ENCODE data around the gene PLPPR1.

The PLPPR1 gene

GRCh38 chr9:101047848-101048397 is 19.4 kb downstream of the PLPPR1 start:
- no peak for DNase-seq (ENCODE audit: extremely low read depth, low read depth)
- H3K4me3 ChIP-seq (replicated peaks; ENCODE audit: low read depth, low read length) = no peak overlapping the region
- TF ChIP-seq, protein P1, sequence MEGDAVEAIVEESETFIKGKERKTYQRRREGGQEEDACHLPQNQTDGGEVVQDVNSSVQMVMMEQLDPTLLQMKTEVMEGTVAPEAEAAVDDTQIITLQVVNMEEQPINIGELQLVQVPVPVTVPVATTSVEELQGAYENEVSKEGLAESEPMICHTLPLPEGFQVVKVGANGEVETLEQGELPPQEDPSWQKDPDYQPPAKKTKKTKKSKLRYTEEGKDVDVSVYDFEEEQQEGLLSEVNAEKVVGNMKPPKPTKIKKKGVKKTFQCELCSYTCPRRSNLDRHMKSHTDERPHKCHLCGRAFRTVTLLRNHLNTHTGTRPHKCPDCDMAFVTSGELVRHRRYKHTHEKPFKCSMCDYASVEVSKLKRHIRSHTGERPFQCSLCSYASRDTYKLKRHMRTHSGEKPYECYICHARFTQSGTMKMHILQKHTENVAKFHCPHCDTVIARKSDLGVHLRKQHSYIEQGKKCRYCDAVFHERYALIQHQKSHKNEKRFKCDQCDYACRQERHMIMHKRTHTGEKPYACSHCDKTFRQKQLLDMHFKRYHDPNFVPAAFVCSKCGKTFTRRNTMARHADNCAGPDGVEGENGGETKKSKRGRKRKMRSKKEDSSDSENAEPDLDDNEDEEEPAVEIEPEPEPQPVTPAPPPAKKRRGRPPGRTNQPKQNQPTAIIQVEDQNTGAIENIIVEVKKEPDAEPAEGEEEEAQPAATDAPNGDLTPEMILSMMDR (IDR thresholded peaks at IDR 0.05; ENCODE audit: low read depth, low read length, missing control alignments) = no peak

- DNase-seq (ENCODE audit: extremely low read depth, low read depth) = no peak
- no peak overlapping the region for H3K4me3 ChIP-seq (replicated peaks; ENCODE audit: low read depth, low read length)
- TF ChIP-seq, protein P1 (IDR thresholded peaks at IDR 0.05; ENCODE audit: low read depth, low read length, missing control alignments) = no peak
Observed at GRCh38 chr9:101050650-101051049, 22.1 kb downstream of the PLPPR1 start.

- TF ChIP-seq, protein P1 (IDR thresholded peaks at IDR 0.05; ENCODE audit: low read depth, low read length, missing control alignments) = no peak
- no peak overlapping the region for H3K4me3 ChIP-seq (replicated peaks; ENCODE audit: low read depth, low read length)
- DNase-seq (ENCODE audit: extremely low read depth, low read depth) = no peak
Observed at GRCh38 chr9:101054657-101055056, 26.1 kb downstream of the PLPPR1 start.

- no peak overlapping the region for H3K4me3 ChIP-seq (replicated peaks; ENCODE audit: low read depth, low read length)
- TF ChIP-seq, protein P1 (IDR thresholded peaks at IDR 0.05; ENCODE audit: low read depth, low read length, missing control alignments) = no peak
- DNase-seq (ENCODE audit: extremely low read depth, low read depth) = no peak
Observed at GRCh38 chr9:101055516-101055915, 27.0 kb downstream of the PLPPR1 start.

- H3K4me3 ChIP-seq (replicated peaks; ENCODE audit: low read depth, low read length) = no peak overlapping the region
- DNase-seq (ENCODE audit: extremely low read depth, low read depth) = no peak
- TF ChIP-seq, protein P1 (IDR thresholded peaks at IDR 0.05; ENCODE audit: low read depth, low read length, missing control alignments) = no peak
Observed at GRCh38 chr9:101062686-101063085, 34.2 kb downstream of the PLPPR1 start.

DNA sequence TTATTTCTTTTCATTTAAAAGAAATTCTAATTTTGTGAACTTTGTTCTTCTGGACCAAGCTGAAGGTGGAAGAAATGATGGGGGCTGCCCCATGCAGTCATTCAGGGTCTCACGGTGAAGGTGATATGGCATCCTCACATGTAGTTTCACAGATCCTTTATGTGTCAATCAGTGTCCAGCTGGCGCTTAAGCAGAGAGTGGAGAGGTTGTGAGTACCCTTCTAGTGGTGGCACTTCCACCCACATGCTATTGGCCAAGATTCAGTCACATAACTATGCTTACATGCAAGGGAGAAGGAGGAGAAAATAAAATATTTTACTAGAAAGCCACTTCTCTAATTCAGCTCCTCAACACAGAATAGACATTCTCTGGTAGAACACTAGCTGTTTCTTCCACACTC is 34.7 kb downstream of the PLPPR1 start:
- no peak for DNase-seq (ENCODE audit: extremely low read depth, low read depth)
- no peak overlapping the region for H3K4me3 ChIP-seq (replicated peaks; ENCODE audit: low read depth, low read length)
- TF ChIP-seq, protein P1 (IDR thresholded peaks at IDR 0.05; ENCODE audit: low read depth, low read length, missing control alignments) = no peak

DNA sequence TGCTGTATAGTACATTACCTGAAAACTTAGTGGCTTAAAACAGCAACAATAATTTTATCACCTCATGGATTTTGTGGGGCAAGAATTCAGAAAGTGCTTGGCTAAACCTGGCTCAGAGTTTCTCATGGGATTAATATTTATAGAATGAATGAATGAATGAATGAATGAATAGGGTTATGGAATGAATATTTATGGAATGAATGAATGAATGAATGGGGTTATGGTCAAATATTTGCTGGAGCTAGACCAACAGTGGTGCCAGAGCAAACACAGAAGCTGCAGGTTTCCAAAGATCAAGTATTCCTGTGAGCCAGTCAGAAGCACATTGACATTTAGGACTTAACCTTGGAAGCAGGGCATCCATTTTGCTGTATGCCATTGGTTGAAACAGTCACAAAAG is 35.7 kb downstream of the PLPPR1 start:
- TF ChIP-seq, protein P1 (IDR thresholded peaks at IDR 0.05; ENCODE audit: low read depth, low read length, missing control alignments) = no peak
- DNase-seq (ENCODE audit: extremely low read depth, low read depth) = no peak
- no peak overlapping the region for H3K4me3 ChIP-seq (replicated peaks; ENCODE audit: low read depth, low read length)
